GM18505 (cell line): ENCODE measurements around the gene OSBP2.

Source experiments
- ATAC-seq: cut with Tn5 transposase; IDR thresholded peaks from one replicate; pipeline ENCODE4 v1.9.1; 2021; ENCODE audit not compliant: unreplicated experiment
- POLR2A ChIP-seq: IDR thresholded peaks from 4 replicates; pipeline ENCODE4 v1.6.1; 2011; ENCODE audit warnings: borderline replicate concordance; ENCODE audit not compliant: insufficient read depth, insufficient read length; ENCODE audit errors: extremely low read depth

Gene OSBP2

DNA sequence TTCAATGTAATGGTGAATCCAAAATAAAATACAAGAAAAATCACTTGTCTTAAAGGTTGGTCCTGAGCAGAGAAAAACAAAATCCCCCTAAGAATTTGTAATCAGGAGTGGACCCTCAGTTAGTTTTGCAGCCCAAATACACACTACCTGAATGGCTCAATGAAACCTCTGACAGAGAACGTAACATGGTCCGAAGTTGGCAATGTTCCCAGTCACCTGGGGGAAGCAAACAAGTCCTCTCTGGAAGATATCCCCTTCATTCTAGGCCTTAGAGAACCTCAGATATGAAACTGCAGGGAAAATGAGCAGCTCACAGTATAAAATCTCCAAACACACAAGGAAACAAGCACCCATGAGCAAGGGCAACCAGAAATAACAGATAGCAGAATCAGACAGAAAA is 215.7 kb downstream of the OSBP2 start:
- no peak for TF ChIP-seq POLR2A
- no peak for ATAC-seq

DNA sequence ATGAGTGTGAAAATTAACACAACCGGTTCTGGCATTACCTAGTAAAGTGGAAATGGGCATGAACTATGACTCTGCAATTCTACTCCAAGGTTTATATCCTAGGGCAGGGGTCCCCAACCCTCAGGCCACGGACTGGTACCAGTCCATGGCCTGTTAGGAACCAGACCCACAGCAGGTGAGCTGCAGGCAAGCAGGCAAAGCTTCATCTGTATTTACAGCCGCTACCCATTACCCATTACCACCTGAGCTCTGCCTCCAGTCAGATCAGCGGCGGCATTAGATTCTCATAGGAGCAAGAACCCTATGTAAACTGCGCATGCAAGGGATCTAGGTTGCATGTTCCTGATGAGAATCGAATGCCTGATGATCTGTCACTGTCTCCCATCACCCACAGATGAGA is 224.1 kb downstream of the OSBP2 start:
- no peak for TF ChIP-seq POLR2A
- no peak for ATAC-seq

DNA sequence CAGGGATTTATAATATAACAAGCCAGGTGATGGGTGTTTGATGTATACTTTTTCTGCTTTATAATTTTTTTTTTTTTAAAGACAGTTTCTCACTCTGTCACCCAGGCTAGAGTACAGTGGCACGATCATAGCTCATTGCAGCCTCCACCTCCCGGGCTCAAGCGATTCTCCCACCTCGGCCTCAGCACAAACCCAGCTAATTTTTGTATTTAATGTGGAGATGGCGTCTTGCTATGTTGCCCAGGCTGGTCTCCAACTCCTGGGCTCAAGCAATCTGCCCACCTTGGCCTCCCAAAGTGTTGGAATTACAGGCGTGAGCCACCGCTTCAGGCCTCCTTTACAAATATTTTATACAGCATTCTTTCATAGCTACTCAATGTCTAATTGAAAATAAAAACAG is 225.3 kb downstream of the OSBP2 start:
- no peak for ATAC-seq
- TF ChIP-seq POLR2A = no peak

DNA sequence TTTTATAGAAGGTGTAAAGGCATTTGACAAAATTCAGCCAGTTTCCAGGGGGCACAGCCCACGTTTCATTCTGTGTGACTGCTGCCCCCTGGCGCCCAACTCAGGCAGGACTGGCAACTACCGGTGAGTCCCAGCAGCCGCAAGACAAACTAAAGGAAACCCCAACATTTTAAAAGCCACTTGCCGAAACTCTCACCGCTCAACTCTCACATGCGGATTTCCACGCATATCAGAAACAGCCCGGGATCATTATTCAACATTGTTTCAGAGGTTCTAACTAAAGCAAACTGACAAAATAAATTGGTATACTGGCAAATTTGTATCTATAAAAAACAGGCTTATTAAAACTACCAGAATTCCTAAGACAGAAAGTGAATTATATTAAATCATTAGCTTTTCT is 225.7 kb downstream of the OSBP2 start:
- no peak for ATAC-seq
- TF ChIP-seq POLR2A = no peak

DNA sequence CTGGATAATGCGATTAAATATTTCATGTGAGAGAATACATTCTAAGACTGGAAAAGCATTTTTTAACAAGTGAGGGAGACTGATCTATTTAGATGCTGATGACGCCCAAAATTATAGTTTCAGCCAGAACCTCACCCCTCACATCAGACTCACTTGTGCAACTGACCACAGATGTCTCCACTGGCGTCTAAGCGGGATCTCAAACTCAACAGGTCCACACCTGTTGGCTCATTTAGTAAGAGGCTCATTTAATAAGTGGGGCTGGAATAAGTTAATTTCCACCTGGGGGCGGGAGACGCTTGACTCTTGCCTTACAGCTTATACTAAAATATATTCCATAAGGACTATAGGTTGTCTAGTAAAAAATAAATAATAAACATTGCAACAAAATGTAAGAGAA is 226.4 kb downstream of the OSBP2 start:
- no peak for TF ChIP-seq POLR2A
- ATAC-seq = no peak

DNA sequence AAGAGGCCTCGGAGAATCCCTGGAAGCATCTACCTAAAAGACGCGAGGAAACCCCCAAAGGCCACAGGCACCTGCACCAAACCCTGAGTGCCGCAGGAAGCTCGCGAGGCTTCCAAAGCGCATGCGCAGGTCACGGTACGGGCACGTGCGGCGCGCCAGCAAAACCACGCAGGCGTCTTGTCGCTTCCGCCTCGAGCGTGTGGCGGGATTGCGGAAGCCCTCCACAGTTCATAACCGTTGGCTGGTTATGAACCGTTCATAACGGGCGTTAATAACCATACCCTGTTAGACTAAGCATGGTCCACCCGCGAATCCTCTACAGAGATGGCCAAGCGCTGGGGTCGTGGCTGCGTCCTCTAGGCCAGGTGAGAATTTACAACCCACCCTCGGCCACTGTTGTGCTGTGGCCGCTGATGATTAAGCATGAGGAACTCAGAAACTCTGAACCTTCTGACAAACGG is 227.5 kb downstream of the OSBP2 start:
- peak; percentile 91 for TF ChIP-seq POLR2A
- ATAC-seq = no peak

DNA sequence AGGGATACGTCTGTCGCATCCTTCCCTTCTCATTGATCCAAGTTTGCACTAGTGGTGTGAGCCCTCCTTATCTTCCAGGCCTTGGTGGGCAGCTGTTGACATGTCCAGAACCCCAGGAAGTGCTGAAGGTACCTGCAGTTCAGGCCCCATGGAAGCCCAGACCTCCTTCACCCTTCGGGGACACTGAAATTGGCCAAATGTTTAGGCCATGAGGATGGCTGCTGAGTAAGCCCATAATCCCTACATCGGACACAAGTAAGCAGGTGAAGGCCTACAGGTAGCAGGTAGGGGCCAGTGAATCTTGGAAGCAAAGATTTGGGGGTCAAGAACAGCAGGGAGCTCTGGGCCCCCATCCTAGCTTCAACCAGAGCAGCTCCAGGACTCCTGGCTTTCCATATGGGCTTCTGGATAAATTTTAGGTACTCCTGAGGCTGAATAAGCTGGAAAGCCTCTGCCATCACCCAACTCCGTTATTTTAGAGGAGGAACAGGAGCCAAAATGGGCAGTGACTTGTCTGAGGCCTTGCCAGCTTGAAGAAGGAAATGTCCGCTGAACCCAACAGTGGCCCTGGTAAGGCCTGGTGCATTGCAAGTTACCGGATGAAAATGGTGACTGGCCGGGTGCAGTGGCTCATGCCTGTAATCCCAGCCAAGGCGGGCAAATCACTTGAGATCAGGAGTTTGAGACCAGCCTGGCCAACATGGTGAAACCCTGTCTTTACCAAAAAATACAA is 228.7 kb downstream of the OSBP2 start:
- ATAC-seq = no peak
- no peak for TF ChIP-seq POLR2A

DNA sequence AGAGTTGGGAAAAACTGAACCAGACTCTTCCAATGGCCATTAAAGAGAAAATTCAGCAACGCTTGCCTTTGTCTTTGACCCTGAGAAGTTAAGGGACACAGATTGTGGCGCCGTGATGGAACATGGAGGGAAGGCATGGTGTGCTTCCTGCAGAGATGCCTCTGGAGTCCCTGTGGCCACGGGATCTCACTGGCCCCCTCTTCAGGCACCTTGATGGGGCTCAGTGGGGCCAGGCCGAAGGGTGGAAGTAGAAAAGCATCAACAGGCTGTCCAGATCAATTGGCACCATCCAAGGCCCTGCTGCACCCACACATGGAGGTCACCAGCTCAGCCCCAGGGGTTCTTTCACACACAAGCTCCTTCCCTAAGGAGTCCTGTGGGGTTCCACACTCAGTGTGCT is 231.0 kb downstream of the OSBP2 start:
- no peak for ATAC-seq
- TF ChIP-seq POLR2A = no peak

DNA sequence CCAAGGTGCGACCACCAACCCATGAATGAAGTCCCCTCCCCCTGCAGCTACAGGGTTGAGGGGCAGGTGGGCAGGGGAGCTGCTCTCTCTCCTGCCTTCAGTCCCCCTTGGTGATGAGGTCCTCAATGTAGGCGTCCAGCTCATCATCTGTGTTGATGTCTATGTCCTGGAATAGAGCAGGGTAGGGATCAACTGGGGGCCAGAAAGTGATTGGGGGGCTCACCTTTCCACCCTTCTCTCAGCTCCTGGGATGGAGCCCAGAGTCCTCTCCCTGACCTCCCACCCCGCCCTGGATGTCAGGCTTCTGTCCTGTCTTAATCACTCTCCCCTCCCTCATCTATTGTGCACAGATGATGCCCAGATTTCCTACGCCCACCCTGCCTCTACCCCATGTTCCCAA is 232.0 kb downstream of the OSBP2 start:
- TF ChIP-seq POLR2A = no peak

DNA sequence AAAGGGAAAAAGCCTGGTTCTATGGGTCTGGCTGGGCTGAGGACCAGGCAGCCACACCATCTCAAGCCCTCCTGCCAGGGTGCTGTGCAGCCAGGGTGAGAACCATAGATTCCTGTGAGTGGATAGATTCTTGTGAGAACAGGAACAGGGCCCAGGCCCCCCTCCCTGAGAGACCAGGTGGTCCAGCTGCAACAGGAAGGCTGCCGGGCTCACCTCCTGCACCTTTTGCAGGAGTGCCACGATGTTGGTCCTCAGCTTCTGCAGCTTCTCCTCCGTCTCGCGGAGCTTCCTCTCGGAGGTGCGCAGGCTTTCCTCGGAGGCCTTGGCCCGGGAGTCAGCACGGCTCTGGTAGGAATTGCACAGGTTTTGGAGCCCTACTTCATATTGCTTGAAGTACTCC is 233.1 kb downstream of the OSBP2 start:
- TF ChIP-seq POLR2A = no peak
- no peak for ATAC-seq

More for the DNA sequence above, 232.0 kb downstream of the OSBP2 start:
- ATAC-seq = no peak

DNA sequence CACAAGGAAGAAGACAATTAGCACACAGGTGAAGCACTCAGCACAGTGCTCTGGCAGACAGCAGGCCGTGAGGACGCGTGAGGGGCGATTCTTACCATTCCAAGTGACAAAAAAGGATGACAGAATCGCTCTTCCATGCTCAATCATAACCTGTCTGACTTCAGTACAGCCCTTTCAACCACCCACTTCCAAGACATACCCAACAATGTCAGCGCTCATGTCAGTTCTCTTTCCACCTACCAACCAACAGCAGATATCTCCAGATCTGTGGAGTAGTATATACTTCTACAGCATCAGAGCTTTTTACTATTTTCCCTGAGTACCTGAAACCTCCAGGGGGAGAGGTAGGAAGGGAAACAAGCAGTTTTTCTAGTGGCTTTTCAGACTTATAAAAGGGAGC is 233.7 kb downstream of the OSBP2 start:
- ATAC-seq = no peak
- no peak for TF ChIP-seq POLR2A

DNA sequence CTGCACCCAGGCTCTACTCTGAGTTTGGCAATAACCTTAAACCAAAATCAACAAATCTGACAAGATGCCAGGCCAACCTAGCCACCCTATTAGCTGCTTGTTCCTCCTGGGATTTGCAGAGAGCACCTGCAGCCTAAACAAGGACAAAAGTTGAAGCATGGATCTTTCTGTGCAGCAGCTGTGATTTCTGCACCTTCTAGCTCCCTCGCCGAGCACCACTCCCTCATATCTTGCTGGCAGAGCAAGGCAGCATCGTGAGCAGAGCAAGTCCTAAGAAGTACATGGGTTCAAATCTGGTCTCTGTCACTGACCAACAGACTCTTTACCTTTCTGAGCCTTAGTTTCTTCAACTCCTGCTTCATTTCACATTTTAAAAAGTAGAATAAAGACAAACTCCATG is 235.6 kb downstream of the OSBP2 start:
- no peak for ATAC-seq
- TF ChIP-seq POLR2A = no peak

DNA sequence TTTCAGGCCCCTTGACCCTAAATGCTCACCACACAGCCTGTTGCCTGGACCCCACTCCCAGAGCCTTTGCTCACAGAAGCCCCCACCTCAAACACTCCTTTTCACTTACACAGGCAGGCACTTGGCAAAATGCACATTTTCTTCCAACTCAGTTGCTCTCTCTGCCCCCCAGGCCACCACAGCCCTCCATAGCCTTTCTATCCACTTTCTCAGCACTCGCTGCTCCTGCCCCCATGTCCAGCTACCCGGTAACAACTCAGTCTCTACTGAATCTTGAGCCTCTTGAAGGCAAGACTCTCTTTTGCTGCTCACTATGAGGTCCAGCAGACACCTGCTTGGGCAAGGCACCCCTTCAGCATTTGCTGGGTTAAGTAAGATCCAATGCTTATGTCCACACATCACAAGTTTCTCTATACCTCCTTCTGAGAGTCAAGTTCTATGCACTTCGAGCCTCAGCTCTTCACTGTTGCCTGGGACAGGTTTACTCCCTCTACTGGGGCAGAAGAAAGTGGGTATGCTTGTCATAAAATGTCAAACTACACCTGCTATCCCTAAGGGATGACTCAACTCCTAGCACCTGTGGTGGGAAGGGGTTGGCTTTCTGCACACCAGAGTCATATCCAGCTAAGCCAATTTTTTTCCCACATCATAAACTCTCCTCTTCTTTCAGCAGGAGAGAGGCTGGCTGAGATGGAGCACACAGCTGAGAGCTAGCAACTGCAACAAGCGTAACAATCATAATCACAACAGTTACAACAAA is 237.0 kb downstream of the OSBP2 start:
- ATAC-seq = no peak
- no peak for TF ChIP-seq POLR2A

DNA sequence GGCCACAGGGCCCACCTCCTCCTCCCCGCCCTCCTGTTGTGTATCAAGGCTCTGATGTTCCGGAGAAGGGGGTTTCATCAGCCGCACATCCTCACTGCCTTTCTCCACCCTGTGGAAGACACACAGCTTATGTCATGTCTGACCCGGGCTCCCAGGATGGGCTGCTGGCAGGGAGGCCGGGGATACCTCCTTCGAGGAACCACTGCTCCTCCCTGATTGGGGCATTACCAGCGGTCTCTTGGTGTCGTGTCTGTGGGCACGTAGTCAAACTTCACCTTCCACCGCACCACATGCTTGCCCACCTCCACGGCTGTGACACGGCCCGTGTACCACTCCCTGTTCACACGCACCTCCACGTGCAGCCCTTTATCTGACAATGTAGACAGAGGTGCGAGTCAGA is 238.0 kb downstream of the OSBP2 start:
- no peak for TF ChIP-seq POLR2A
- no peak for ATAC-seq
